Measurements from ENCODE around the gene RRAS2.

Gene RRAS2

GRCh38 chr11:14270690-14271542, 88.1 kb downstream of the RRAS2 start:
- no peak overlapping the region for H3K4me3 ChIP-seq (ENCODE audit: low read length)
- no peak for TF ChIP-seq CTCF (conservative IDR thresholded peaks at IDR 0.05; ENCODE audit: low read depth, low read length)
- no peak for DNase-seq (ENCODE audit: low read depth)

- no peak for DNase-seq (ENCODE audit: low read depth)
- TF ChIP-seq CTCF (conservative IDR thresholded peaks at IDR 0.05; ENCODE audit: low read depth, low read length) = no peak
- no peak overlapping the region for H3K4me3 ChIP-seq (ENCODE audit: low read length)
Observed at GRCh38 chr11:14269692-14270573, 89.0 kb downstream of the RRAS2 start.

GRCh38 chr11:14267861-14268635, 90.9 kb downstream of the RRAS2 start:
- no peak overlapping the region for H3K4me3 ChIP-seq (ENCODE audit: low read length)
- no peak for TF ChIP-seq CTCF (conservative IDR thresholded peaks at IDR 0.05; ENCODE audit: low read depth, low read length)
- DNase-seq (ENCODE audit: low read depth) = no peak

- TF ChIP-seq CTCF (conservative IDR thresholded peaks at IDR 0.05; ENCODE audit: low read depth, low read length) = no peak
- DNase-seq (ENCODE audit: low read depth) = no peak
- H3K4me3 ChIP-seq (ENCODE audit: low read length) = no peak overlapping the region
Observed at GRCh38 chr11:14266622-14267021, 92.4 kb downstream of the RRAS2 start.

GRCh38 chr11:14264966-14265365, 94.0 kb downstream of the RRAS2 start:
- H3K4me3 ChIP-seq (ENCODE audit: low read length) = no peak overlapping the region
- no peak for DNase-seq (ENCODE audit: low read depth)
- TF ChIP-seq CTCF (conservative IDR thresholded peaks at IDR 0.05; ENCODE audit: low read depth, low read length) = no peak

GRCh38 chr11:14262271-14262846, 96.6 kb downstream of the RRAS2 start:
- no peak overlapping the region for H3K4me3 ChIP-seq (ENCODE audit: low read length)
- no peak for DNase-seq (ENCODE audit: low read depth)
- no peak for TF ChIP-seq CTCF (conservative IDR thresholded peaks at IDR 0.05; ENCODE audit: low read depth, low read length)
